GM18520 (cell line): ENCODE results near the gene PROS1.
"Not testable (repeated sequence)": the region's sequence is repeated elsewhere in the genome, so short reads cannot be mapped to it uniquely, and the experiment has no call there.

Experiments used
- ATAC-seq: cut with Tn5 transposase; IDR thresholded peaks from one replicate; pipeline ENCODE4 v1.9.1; 2021; ENCODE audit not compliant: unreplicated experiment

Gene PROS1

DNA sequence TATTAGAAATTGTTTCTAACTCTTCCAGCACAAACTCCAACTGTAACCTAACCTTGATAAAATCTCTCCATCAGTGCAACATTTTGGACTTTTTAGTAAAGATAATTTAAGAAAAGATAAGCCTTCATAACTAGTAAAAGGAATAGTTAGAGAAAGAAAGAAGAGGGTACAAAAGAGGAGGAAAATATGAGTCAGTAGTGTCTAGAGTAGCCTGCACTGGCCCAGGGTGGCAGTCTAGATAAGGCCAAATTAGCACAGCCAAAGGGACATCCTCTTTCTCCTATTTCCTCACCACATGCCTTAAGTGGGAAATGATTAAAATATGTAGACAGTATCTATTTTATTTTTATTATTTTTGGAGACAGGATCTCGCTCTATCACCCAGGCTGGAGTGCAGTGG, 3.7 kb downstream of the PROS1 start:
- ATAC-seq: no peak

DNA sequence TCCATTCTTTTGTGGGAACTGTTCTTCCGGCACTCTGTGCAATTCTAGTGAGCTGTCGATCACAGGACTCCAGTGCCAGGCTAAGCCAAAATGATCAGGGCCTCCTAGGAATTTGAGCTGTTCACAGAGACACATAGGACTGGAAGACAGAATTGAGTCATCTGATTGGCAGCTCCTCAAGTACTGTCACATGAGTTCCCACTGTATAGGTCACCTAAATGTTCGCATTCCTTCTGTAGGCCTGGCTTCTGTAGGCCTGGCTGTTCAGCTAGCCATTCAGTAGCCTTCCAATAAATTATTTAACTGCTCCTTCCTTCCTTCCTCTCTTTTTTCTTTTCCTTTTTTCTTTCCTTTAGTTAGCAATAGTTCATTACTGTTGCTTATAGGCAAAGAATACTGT, 4.3 kb downstream of the PROS1 start:
- no peak for ATAC-seq

DNA sequence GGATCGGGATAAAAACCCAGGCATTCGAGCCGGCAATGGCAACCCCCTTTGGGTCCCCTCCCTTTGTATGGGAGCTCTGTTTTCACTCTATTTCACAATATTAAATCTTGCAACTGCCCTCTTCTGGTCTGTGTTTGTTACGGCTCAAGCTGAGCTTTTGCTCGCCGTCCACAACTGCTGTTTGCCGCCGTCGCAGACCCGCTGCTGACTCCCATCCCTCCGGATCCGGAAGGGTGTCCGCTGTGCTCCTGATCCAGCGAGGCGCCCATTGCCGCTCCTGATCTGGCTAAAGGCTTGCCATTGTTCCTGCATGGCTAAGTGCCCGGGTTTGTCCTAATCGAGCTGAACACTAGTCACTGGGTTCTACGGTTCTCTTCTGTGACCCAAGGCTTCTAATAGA, 8.6 kb downstream of the PROS1 start:
- ATAC-seq: not testable (repeated sequence)

GRCh38 chr3:93962798-93963197, 10.9 kb downstream of the PROS1 start:
- ATAC-seq: no peak

DNA sequence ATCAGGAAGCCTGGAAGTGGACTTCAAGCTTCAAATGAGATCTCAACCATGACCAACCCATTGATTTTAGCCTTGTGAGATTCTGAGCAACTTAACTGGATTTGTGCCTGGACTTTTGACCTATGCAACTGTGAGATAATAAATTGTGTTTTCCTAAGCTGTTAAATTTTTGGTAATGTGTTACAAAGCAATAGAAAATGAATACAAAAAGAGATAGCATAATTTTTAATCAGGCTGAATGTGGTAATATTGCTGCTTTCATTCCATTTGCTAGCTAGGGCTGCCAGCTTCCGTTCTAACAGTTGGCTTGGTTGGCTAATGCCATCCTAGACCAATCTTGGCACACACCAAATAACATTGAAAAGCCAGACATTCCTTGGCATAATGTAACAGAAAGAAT, 12.2 kb downstream of the PROS1 start:
- ATAC-seq: no peak

DNA sequence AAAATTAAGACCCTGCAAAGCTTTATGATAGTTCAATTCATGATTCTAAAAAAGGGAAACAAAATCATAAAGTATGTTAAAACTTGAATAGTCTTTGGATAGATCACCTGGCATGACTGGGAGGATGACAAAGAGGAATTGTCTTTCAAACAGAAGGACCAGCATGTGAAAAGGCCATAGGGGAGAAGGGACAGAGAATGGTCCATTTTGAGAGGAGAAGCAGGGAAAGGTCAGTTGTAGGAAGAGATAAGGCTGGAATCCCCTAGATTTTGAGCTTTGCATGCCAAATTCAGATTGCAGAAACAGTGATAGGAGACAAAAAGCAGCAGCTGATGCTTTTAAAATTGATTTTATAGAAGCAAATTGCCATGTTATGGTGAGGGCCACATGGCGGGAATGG, 12.7 kb downstream of the PROS1 start:
- no peak for ATAC-seq

GRCh38 chr3:93949958-93950357, 23.7 kb downstream of the PROS1 start:
- ATAC-seq: not testable (repeated sequence)

DNA sequence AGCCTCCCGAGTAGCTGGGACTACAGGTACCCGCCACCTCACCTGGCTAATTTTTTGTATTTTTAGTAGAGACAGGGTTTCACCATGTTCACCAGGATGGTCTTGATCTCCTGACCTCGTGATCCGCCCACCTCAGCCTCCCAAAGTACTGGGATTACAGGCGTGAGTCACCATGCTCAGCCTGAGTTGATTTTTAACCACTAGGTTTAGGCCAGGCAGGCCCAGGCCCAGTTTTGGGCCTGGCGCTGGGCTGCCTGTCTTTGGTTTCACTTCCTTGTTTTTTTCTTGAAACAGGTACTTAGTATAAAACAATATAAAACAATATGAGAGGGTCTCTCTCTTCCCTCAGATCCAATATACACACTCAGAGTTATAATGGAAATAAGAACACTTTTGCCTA, 36.2 kb downstream of the PROS1 start:
- not testable (repeated sequence) for ATAC-seq

DNA sequence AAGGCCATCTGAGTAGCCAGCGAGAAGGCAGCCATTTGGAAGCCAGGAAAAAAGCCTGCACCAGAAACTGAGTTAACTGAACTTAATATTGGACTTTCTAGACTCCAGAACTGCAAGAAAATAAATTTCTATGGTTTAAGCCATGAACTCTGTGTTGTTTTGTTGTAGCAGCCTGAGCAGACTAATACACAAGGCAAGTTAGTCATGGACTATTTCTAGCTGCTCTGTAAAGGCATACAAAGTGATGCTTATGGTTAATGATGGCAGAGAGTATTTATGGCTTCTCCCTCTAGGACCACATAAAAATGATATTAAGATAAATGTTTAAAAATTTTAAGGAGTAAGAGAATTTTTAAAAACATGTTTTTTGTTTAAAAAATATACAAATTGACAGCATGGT, 37.1 kb downstream of the PROS1 start:
- no peak for ATAC-seq

- no peak for ATAC-seq
Observed at GRCh38 chr3:93934366-93935046, 39.2 kb downstream of the PROS1 start.

- ATAC-seq: no peak
Observed at GRCh38 chr3:93931597-93932229, 42.0 kb downstream of the PROS1 start.

DNA sequence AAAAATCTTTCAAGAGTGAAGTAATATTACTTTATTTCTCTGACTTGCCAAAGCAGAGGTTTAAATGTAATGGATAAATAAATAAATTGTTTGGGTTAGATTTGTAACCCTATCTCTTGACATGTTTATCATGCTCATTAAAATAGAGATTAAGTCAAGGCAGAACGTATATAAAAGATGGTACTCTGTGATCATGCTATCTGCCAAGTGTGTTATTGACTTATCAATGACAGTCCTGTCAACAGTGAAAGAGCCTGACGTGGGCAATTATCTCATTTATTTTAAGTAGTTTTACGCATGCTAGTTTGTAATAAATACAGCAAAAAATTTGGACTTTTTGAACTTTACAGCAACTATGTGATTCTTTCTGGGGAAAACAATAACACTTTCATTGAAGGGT, 43.7 kb downstream of the PROS1 start:
- no peak for ATAC-seq

DNA sequence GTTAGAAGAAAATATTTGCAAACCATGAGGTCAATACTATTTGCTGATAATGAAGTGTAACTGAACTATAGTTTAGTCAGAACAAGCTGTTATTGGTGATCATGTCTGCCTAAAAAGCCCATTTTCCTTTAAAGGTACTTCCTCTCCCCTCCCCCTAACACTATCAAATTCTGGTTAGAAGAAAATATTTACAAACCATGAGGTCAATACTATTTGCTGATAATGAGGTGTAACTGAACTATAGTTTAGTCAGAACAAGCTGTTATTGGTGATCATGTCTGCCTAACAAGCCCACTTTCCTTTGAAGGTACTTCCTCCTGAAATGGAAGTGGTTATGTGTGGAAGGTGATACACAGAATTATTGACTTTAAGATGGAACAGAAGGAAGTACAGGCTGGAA, 46.9 kb downstream of the PROS1 start:
- no peak for ATAC-seq

DNA sequence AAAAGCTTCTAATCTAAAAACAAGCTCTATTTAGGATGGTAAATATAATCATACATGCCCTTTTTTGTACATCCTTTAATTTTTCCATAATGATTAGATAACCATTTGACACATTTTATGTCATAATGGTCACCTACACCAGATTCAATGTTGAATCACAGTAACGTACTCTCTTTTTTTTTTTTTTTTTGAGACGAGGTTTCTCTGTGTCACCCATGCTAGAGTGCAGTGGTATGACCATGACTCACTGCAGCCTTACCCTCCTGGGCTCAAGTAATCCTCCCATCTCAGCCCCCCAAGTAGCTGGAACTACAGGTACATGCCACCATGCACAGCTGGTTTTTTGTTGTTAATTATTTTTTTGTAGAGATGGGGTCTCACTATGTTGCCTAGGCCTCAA, 49.2 kb downstream of the PROS1 start:
- ATAC-seq: no peak

GRCh38 chr3:93923006-93923405, 50.7 kb downstream of the PROS1 start:
- no peak for ATAC-seq

DNA sequence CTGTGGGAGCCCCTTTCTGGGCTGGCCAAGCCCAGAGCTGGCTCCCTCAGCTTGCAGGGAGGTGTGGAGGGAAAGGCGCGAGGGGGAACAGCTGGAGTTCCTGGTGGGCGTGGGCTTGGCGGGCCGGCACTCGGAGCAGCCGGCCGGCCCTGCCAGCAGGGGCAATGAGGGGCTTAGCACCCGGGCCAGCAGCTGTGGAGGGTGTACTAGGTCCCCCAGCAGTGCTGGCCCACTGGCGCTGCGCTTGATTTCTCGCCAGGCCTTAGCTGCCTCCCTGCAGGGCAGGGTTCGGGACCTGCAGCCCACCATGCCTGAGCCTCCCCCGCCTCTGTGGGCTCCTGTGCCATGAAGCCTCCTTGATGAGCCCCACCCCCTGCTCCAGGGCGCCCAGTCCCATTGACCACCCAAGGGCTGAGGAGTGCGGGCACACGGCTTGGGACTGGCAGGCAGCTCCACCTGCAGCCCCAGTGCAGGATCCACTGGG, 56.1 kb downstream of the PROS1 start:
- ATAC-seq: not testable (repeated sequence)

DNA sequence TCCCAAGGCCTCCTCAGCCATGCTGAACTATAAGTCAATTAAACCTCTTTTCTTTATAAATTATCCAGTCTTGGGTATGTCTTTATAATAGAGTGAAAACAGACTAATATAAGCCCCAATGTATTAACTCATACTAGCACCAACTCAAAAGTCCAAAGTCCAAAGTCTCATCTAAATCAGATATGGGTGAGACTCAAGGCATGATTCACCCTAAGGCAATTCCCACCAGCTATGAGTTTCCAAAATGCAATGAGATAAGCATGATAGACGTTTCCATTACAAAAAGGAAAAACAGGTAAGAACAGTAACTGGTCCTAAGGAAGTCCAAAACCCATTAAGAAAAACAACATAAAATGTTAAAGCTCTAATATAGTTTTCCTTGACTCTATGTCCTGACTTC, 60.1 kb downstream of the PROS1 start:
- not testable (repeated sequence) for ATAC-seq

- no peak for ATAC-seq
Observed at GRCh38 chr3:93911206-93911605, 62.5 kb downstream of the PROS1 start.

DNA sequence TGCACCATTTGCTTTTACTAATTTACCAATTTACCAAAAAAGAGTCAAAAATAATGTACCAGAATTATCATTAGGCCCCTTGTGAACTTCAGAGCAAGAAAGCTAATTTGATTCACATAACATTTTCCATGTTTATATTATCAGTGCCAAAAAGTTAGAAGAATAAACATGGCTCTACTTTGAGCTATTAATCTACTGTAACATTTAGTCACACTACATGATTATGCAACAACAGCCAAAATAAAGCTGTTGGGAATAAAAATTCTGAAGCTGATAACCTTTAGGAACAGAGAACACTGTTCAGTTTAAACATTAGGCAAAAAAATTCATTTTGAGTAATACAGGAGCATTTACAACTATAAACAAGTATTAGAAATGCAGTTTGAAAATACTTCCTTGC, 63.6 kb downstream of the PROS1 start:
- ATAC-seq: no peak

- ATAC-seq: no peak
Observed at GRCh38 chr3:93907132-93907531, 66.6 kb downstream of the PROS1 start.

- no peak for ATAC-seq
Observed at GRCh38 chr3:93906245-93906644, 67.5 kb downstream of the PROS1 start.

DNA sequence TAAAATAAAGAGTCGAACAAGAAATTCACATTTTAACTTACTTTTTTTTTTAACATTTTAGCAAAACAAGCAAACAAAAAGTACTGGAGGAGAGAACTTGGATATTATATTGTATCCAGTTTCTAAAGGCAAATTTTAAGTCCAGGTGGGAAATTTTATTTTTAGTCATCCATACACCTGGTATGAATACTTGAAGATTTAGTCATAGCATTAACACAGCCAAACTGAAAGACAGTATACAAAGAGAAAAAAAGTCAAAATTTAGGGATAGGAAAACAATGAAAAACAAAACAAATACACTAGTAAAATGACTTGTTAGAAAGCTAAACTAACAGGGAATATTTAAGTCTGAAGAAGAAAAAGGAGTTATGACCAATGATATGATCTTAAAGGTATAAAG, 69.1 kb downstream of the PROS1 start:
- ATAC-seq: no peak
